Retinal pigment epithelial cell (primary cell): ENCODE results near the gene CCDC78.

Source experiments
- DNase-seq: peaks from one replicate; pipeline ENCODE4 v3.0.0-alpha.2; 2010; ENCODE audit warnings: low read depth
- H3K4me3 ChIP-seq: 2 replicates; pipeline ENCODE4 v1.5.1; 2011; ENCODE audit warnings: mild to moderate bottlenecking, low read length, control low read depth, moderate library complexity
- CTCF ChIP-seq: conservative IDR thresholded peaks from 2 replicates; pipeline ENCODE4 v1.5.1; 2011; ENCODE audit warnings: low read depth, low read length, control low read depth, inconsistent platforms

Gene CCDC78

GRCh38 chr16:720447-720989 lies 5.7 kb downstream of the CCDC78 start:
- peak overlapping the region; percentile 67 for H3K4me3 ChIP-seq
- no peak for DNase-seq
- TF ChIP-seq CTCF, result peak; percentile 39

DNA sequence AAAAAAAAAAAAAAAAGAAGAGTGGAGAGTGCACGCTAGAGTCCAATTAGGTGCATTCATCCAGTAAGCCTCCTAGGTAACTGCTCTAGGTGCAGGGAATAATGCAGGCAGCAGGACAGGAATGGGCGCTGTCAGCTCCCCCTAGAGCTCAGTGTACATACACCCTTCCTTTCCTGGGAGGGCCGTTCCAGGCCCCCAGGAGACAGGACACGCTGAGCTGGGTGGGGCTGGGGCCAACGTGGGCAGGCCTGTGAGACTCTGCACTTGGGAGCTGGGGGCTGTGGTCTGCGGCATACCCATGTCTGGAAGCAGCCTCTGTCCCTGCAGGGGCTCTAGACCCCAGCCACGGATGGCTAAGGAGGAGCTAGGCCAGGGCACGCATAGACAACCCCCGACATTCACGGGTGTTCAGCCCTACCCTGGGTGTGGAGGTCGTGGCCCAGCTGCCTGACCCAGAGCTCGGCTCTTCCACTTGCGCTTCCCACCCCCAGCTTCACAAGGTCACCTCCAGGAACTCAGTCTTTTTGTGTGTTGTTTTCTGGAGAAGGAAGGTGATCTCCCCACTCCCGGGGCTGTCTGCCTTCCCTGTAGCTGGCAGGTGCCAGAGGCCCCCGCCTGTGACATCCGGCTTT lies 6.3 kb downstream of the CCDC78 start:
- peak overlapping the region; percentile 67 for H3K4me3 ChIP-seq
- TF ChIP-seq CTCF, result peak; percentile 42
- DNase-seq, result no peak

DNA sequence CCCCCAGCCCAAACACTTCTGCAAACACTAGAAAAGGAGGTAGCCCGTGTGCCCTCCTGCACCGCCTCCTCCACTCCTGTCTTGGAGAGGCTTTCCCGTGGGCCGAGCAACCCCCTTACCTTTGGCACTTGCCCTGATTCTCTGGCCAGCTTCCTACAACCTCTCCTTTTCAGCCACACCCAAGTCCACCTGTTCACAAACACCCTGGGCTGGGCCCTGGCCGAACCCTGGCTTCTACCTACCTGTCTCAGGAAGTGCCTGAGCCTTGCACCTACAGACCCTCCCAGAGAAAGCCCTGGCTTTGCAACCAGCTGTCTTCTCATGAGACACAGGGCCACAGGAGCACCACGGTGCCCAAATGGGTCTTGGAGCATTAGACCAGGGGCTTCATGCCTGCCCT lies 7.3 kb downstream of the CCDC78 start:
- no peak for DNase-seq
- no peak overlapping the region for H3K4me3 ChIP-seq
- no peak for TF ChIP-seq CTCF

- TF ChIP-seq CTCF, result no peak
- DNase-seq, result no peak
- H3K4me3 ChIP-seq, result no peak overlapping the region
Observed at GRCh38 chr16:718389-718788, 7.9 kb downstream of the CCDC78 start.

GRCh38 chr16:717450-718245 lies 8.6 kb downstream of the CCDC78 start:
- DNase-seq, result no peak
- no peak for TF ChIP-seq CTCF
- H3K4me3 ChIP-seq, result no peak overlapping the region

GRCh38 chr16:716768-717325 lies 9.4 kb downstream of the CCDC78 start:
- no peak for TF ChIP-seq CTCF
- DNase-seq, result no peak
- H3K4me3 ChIP-seq, result peak overlapping the region; percentile 57

- peak; percentile 1 for TF ChIP-seq CTCF
- DNase-seq, result no peak
- peak overlapping the region; percentile 57 for H3K4me3 ChIP-seq
Observed at GRCh38 chr16:716200-716568, 10.1 kb downstream of the CCDC78 start.
